Activated CD4-positive, alpha-beta T cell treated with anti-CD3 and anti-CD28 coated beads, Interleukin-10, Interleukin-2, amounts not matched to agents 100 ng/mL and 50 ng/mL, durations not matched to agents 16 hours and 8 hours (primary cell): ENCODE data around the gene HDDC3.

Experiments used
- DNase-seq: peaks from one replicate; pipeline ENCODE4 v3.0.0-alpha.2; 2020

HDDC3 gene

GRCh38 chr15:90887037-90887481 is 45.3 kb downstream of the HDDC3 start:
- no peak for DNase-seq

GRCh38 chr15:90886291-90886614 is 46.1 kb downstream of the HDDC3 start:
- no peak for DNase-seq

- peak; percentile 85 for DNase-seq
Observed at GRCh38 chr15:90885432-90886290, 46.7 kb downstream of the HDDC3 start.

- DNase-seq, result no peak
Observed at GRCh38 chr15:90884719-90885431, 47.5 kb downstream of the HDDC3 start.

GRCh38 chr15:90883976-90884718 is 48.2 kb downstream of the HDDC3 start, which contains the start of gene FES:
Gene FES, plus strand, starts transcription at chr15:90884504. Its CDS starts 542 bp downstream, at chr15:90885046.
- peak; percentile 34 for DNase-seq

- DNase-seq, result no peak
Observed at GRCh38 chr15:90883526-90883975, 48.8 kb downstream of the HDDC3 start.

- DNase-seq, result no peak
Observed at GRCh38 chr15:90882781-90883525, 49.4 kb downstream of the HDDC3 start.

GRCh38 chr15:90881978-90882721 is 50.2 kb downstream of the HDDC3 start:
- no peak for DNase-seq

- DNase-seq, result no peak
Observed at GRCh38 chr15:90881181-90881977, 51.0 kb downstream of the HDDC3 start.

- no peak for DNase-seq
Observed at GRCh38 chr15:90880381-90881145, 51.8 kb downstream of the HDDC3 start.
